OCI-LY1 (cell line): ENCODE data around the gene SLC12A6.

Source experiments
- CTCF ChIP-seq: fragments of 200-600 bp; sonication (generic), shearing (Covaris generic); IDR thresholded peaks from 2 replicates; pipeline ENCODE4 v1.5.1; 2017; ENCODE audit warnings: mild to moderate bottlenecking, antibody characterized with exemption, low read length, moderate library complexity, mixed read lengths
- EZH2 ChIP-seq: fragments of 200-600 bp; sonication (generic), shearing (Covaris generic); IDR thresholded peaks from 2 replicates; pipeline ENCODE4 v1.8.0; 2017; ENCODE audit warnings: borderline replicate concordance, mixed run types, mild to moderate bottlenecking, antibody characterized with exemption, low read length, moderate library complexity, mixed read lengths

GRCh38 chr15:34358948-34359347, 21.4 kb upstream of the SLC12A6 start:
- TF ChIP-seq CTCF (no peak), EZH2 (no peak)
